H1 (cell line): ENCODE data around the gene BIRC7. TPM values are rescaled to one million over a fixed set of nuclear protein-coding genes. Genes with fewer than 3 reads are reported as not detected.

ENCODE experiments used
- BCL11A ChIP-seq, 2 experiments: IDR thresholded peaks; one replicate each; pipeline ENCODE4 v1.6.1; 2011; ENCODE audit warnings: low read depth in 2 of 2, low read length in 2 of 2, mild to moderate bottlenecking in 2 of 2
- CBX8 ChIP-seq: fragments of 300-800, 300-1000 bp; sonication (generic); IDR thresholded peaks from 2 replicates; pipeline ENCODE4 v1.7.1; 2016; ENCODE audit warnings: low read depth, low read length, borderline replicate concordance
- CTBP2 ChIP-seq: IDR thresholded peaks from 2 replicates; pipeline ENCODE4 v1.7.0; 2011; ENCODE audit warnings: borderline replicate concordance, mild to moderate bottlenecking, moderate library complexity, mixed read lengths, low read length; ENCODE audit not compliant: insufficient read depth, insufficient read length
- GABPA ChIP-seq: IDR thresholded peaks from 2 replicates; pipeline ENCODE4 v1.6.1; 2011; ENCODE audit warnings: mild to moderate bottlenecking, low read length, moderate library complexity, borderline replicate concordance; ENCODE audit not compliant: insufficient read depth
- HDAC2 ChIP-seq, 2 experiments: fragments of 300-600 bp in 1 of 2; sonication (generic) in 1 of 2; IDR thresholded peaks; 2 replicates each; pipeline ENCODE4 v1.6.1; 2011 to 2012; ENCODE audit warnings: low read depth in 2 of 2, low read length in 2 of 2, mild to moderate bottlenecking in 2 of 2, moderate library complexity in 2 of 2, borderline replicate concordance in 1 of 2, inconsistent platforms in 1 of 2
- KDM5A ChIP-seq: fragments of 200-600 bp; IDR thresholded peaks from 2 replicates; pipeline ENCODE4 v1.7.1; 2012; ENCODE audit warnings: mild to moderate bottlenecking, low read length, inconsistent platforms, mixed read lengths
- SP1 ChIP-seq: IDR thresholded peaks from 2 replicates; pipeline ENCODE4 v1.6.1; 2011; ENCODE audit warnings: low read depth, low read length
- TAF1 ChIP-seq: IDR thresholded peaks from 2 replicates; pipeline ENCODE4 v1.6.1; 2011; ENCODE audit warnings: mild to moderate bottlenecking, low read depth, low read length
- polyA plus RNA-seq, 7 experiments: library from polyadenylated mRNA; depleted of rRNA in 3 of 7; stranded (reverse) in 5 of 7; unstranded in 2 of 7; fragments of >200 nt in 5 of 7; fragments of 200-250 nt in 2 of 7; gene quantifications; 1 replicate in 5 of 7; 2 replicates in 1 of 7; 4 replicates in 1 of 7; pipeline versions ENCODE4 v1.2.1 to v1.2.3, GENCODE V29; 2011 to 2013; ENCODE audit warnings: missing spikeins in 2 of 7, mixed read lengths in 2 of 7
- total RNA-seq: library from RNA; stranded (reverse); fragmentation: NEBNext Ultra II Directional; extraction: Animal tissue kit (Norgen Biotek cat#: 25700); gene quantifications from 2 replicates; pipeline ENCODE4 v1.2.1, GENCODE V29; 2021
- TF ChIP-seq, protein P1 (sequence below): IDR thresholded peaks from 2 replicates; pipeline ENCODE4 v1.6.1; 2012; ENCODE audit warnings: inconsistent platforms

Gene BIRC7
- total and polyA plus RNA-seq, 2 of the 8 experiments (the other 6 are each of a cell fraction or from before 2014, with no cell fraction given): 0.11 to 0.41 TPM

DNA sequence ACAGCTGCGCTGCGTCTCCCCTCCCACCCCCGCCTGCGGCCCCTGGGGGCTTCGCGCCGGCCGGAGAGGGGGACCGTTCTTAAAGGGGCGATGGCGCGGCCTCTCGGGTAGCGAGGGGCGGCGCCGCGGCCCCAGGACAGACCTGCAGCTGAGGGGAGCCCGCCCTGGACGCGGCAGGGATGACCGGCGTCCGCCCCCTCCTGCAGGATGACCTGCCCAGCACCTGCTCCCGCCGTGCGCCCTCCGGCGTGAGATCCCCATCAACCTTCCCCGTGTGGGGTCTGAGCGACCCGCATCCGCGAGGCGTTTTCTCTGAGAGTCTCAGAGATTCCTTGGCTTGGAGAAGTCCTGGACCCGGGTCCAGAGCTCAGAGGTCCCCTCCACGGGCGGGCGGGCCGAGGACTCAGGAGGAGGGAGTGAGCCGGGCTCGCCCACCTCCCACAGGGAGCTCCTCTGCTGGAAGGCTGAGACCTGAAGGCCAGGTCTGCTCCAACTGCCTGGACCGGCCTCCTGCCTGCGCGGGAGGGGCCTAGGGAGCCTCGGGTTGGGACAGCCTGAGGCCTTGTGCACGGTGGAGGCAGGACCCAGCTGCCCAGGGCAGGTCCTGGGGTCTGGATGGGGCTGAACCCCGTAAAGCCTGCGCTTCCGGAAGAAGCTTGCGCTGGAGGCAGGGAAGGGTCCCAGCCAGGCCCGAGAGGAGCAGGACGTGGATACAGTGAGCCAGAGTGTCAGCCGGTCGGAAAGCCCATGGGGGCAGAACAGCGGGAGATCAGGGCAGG, 19.1 kb downstream of the BIRC7 start (continued):
- TF ChIP-seq HDAC2 (IDR thresholded peaks at IDR 0.05; ENCODE audit: borderline replicate concordance in 1 of 2, low read depth in 2 of 2, low read length in 2 of 2): 0 out of 4 replicates have a peak, but pooled peaks of 1 of the 2 experiments have one; percentile 30
- TF ChIP-seq BCL11A (IDR thresholded peaks at IDR 0.05; ENCODE audit: low read depth in 2 of 2, low read length in 2 of 2): no peak
- TF ChIP-seq SP1: no peak
- no peak for TF ChIP-seq TAF1
- no peak for TF ChIP-seq CTBP2
- peak; percentile 56; the same call in 1 of the 2 replicates for TF ChIP-seq GABPA
- no peak for TF ChIP-seq CBX8
- TF ChIP-seq KDM5A: no peak
- TF ChIP-seq, protein P1, sequence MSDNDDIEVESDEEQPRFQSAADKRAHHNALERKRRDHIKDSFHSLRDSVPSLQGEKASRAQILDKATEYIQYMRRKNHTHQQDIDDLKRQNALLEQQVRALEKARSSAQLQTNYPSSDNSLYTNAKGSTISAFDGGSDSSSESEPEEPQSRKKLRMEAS: peak; percentile 56
